Hepatocyte (in vitro differentiated cells): ENCODE results near the gene ABHD15. TPM values are rescaled to one million over a fixed set of nuclear protein-coding genes. Genes with fewer than 3 reads are reported as not detected.

Source experiments
- DNase-seq: peaks from one replicate; pipeline ENCODE4 v3.0.0-alpha.2; 2016; ENCODE audit warnings: low spot score
- H2AFZ ChIP-seq: fragments of 200-600 bp; sonication (generic); 2 replicates; pipeline ENCODE4 v1.6.0; 2016; ENCODE audit warnings: antibody characterized with exemption, mild to moderate bottlenecking
- H3K27ac ChIP-seq: fragments of 200-600 bp; sonication (generic); 2 replicates; pipeline ENCODE4 v1.5.1; 2016; ENCODE audit warnings: mild to moderate bottlenecking
- H3K27me3 ChIP-seq: fragments of 200-600 bp; sonication (generic); 2 replicates; pipeline ENCODE4 v1.6.1; 2016
- H3K36me3 ChIP-seq: fragments of 200-600 bp; sonication (generic); replicated peaks from 2 replicates; pipeline ENCODE4 v1.5.1; 2016; ENCODE audit warnings: low read depth; ENCODE audit not compliant: insufficient read depth
- H3K4me1 ChIP-seq: fragments of 200-600 bp; sonication (generic); 2 replicates; pipeline ENCODE4 v1.5.1; 2016; ENCODE audit warnings: mild to moderate bottlenecking, moderate library complexity; ENCODE audit not compliant: insufficient read depth
- H3K4me2 ChIP-seq: fragments of 200-600 bp; sonication (generic); 2 replicates; pipeline ENCODE4 v1.6.0; 2016
- H3K4me3 ChIP-seq: fragments of 200-600 bp; sonication (generic); 2 replicates; pipeline ENCODE4 v1.5.1; 2016; ENCODE audit warnings: mild to moderate bottlenecking
- H3K79me2 ChIP-seq: fragments of 200-600 bp; sonication (generic); 2 replicates; pipeline ENCODE4 v1.6.0; 2017; ENCODE audit warnings: mild to moderate bottlenecking
- H3K9me2 ChIP-seq: fragments of 200-600 bp; sonication (generic); replicated peaks from 2 replicates; pipeline ENCODE4 v1.6.0; 2017; ENCODE audit warnings: mild to moderate bottlenecking; ENCODE audit not compliant: insufficient read depth
- H3K9me3 ChIP-seq: fragments of 200-600 bp; sonication (generic); 2 replicates; pipeline ENCODE4 v1.5.1; 2016; ENCODE audit warnings: low read depth, mild to moderate bottlenecking
- H4K20me1 ChIP-seq: fragments of 200-600 bp; sonication (generic); 2 replicates; pipeline ENCODE4 v1.6.0; 2016; ENCODE audit warnings: mild to moderate bottlenecking; ENCODE audit not compliant: insufficient read depth, poor library complexity, severe bottlenecking
- EZH2 ChIP-seq: fragments of 200-600 bp; sonication (generic); IDR thresholded peaks from 2 replicates; pipeline ENCODE4 v1.6.1; 2016; ENCODE audit warnings: antibody characterized with exemption, mild to moderate bottlenecking, borderline replicate concordance
- EZH2phosphoT487 ChIP-seq: fragments of 200-600 bp; sonication (generic); IDR thresholded peaks from one replicate; pipeline ENCODE4 v1.6.1; 2018; ENCODE audit warnings: antibody characterized with exemption, mild to moderate bottlenecking, low read depth, moderate library complexity; ENCODE audit not compliant: unreplicated experiment, severe bottlenecking
- WGBS: methylation state at CpG from one replicate; pipeline ENCODE4 v1.1.6; 2016; ENCODE audit warnings: low lambda C conversion rate; ENCODE audit errors: missing lambda C conversion rate; 5-methylcytosine and 5-hydroxymethylcytosine counted together
- polyA plus RNA-seq: library from polyadenylated mRNA; unstranded; fragments of >200 nt; fragmentation: Nextera tagmentation; extraction: Ambion mirVana; gene quantifications from 2 replicates; pipeline ENCODE4 v1.2.1, GENCODE V29; 2016
- total RNA-seq: library from RNA; depleted of rRNA; stranded (reverse); fragments of >200 nt; gene quantifications from 2 replicates; pipeline ENCODE4 v1.2.3, GENCODE V29; 2014
- TF ChIP-seq, protein P1 (sequence below): fragments of 200-600 bp; sonication (generic); IDR thresholded peaks from 2 replicates; pipeline ENCODE4 v1.5.1; 2016; ENCODE audit warnings: antibody characterized with exemption, mild to moderate bottlenecking; ENCODE audit not compliant: poor library complexity

ABHD15 gene
- total and polyA plus RNA-seq, 2 experiments from 2014 or later: 11.0 to 19.2 TPM

DNA sequence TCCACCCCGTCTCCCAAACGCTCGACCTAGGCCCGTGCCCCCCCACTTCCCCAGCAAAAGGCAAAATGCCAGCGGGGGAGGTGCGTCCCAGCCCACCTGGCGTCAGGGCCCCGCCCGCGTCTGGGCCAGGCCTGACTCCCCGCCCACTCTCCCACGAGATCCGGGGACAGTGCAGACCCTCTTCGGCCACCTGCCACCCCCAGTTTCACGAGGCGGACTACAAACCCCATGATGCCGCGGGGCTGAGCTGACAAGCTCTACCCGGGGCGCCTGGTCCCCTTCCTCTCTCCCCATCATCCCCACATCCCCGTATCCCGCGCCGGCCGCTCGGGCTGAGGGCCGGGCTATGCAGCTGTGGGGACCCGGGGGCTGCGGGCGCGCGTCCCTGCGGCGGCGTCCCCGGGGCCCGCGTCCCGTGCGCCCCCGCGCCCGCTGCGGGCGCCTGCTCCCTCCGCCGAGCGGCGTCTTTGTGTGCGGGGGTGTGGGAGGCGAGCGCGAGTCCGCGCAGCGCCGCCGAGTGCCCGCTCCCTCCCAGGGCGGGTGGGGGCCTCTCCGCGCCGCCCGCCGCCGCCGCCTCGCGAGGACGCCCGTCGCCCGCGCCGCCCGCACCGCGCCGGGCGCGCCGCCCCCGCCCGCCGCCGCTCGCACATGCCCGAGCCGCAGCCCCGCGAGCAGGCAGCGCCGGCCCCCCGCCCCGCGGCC is 26.2 kb upstream of the ABHD15 start, which contains the start of gene ANKRD13B:
TSS of gene ANKRD13B (plus strand) at position 283 of the 702 bp plus-strand sequence. CDS start 490 bp downstream, outside the sequence.
- no peaks in the 10 kb centered on the region for H3K9me3 ChIP-seq
- 2% methylated on average over 17 of the region's 96 CpGs for WGBS
- no peaks in the 10 kb centered on the region for H3K36me3 ChIP-seq
- H2AFZ ChIP-seq: peak within 1 kb of the TSS; percentile 89
- peak within 1 kb of the TSS; percentile 83 for H3K4me3 ChIP-seq
- peak within 1 kb of the TSS; percentile 99 for H3K4me2 ChIP-seq
- H3K27me3 ChIP-seq: no peaks in the 10 kb centered on the region
- peaks cover 8% of the 10 kb centered on the region for H4K20me1 ChIP-seq
- TF ChIP-seq EZH2 (no peak), EZH2phosphoT487 (no peak)
- TF ChIP-seq, protein P1, sequence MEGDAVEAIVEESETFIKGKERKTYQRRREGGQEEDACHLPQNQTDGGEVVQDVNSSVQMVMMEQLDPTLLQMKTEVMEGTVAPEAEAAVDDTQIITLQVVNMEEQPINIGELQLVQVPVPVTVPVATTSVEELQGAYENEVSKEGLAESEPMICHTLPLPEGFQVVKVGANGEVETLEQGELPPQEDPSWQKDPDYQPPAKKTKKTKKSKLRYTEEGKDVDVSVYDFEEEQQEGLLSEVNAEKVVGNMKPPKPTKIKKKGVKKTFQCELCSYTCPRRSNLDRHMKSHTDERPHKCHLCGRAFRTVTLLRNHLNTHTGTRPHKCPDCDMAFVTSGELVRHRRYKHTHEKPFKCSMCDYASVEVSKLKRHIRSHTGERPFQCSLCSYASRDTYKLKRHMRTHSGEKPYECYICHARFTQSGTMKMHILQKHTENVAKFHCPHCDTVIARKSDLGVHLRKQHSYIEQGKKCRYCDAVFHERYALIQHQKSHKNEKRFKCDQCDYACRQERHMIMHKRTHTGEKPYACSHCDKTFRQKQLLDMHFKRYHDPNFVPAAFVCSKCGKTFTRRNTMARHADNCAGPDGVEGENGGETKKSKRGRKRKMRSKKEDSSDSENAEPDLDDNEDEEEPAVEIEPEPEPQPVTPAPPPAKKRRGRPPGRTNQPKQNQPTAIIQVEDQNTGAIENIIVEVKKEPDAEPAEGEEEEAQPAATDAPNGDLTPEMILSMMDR: no peak
- peaks cover 13% of the 10 kb centered on the region for H3K79me2 ChIP-seq
- DNase-seq: peak; percentile 45
- peak within 1 kb of the TSS; percentile 68 for H3K27ac ChIP-seq
- H3K9me2 ChIP-seq: no peaks in the 10 kb centered on the region
- peaks cover 46% of the 10 kb centered on the region for H3K4me1 ChIP-seq

DNA sequence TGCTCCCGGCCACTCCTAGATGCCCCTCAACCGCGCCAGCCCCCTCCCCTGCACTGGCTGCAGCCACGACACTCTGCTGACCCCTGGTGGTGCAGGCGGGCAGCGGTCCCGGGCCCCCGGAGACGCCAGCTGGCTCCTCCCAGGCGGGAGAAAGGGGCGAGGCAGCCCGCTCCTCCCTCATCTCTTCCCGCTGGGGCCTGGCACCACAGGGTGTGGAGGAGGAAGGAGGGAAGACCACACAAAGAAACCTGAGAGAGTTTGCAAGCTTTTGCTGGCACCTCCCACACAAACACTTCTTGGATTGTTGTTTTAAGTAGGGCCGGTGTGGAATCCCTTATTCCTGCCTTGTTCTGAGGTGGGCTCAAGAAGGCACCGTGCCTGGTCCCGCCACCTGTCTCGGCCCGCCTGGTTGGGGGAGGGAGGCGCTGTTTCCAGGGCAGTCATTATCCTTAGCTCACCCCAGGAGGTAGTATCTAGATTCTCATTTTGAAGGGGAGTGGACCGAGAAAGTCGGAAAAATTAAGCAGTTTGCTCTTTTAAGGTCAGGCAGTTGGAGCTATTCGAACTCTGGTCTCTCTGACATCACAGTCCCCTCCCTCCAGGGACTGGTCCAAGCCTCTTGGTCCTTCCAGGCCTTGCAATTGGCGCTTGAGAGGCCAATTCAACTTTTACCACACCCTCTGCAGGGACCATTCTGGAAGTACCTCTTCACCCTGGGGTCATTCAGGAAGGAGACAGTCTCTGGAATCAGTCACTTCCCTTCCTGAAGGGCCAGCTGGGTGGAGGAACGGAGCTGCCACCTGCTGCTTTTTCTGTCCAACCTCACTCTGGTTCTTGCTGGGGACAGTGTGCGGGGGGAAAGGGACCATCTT is 25.1 kb upstream of the ABHD15 start:
- H2AFZ ChIP-seq: peak overlapping the region; percentile 53
- peaks cover 23% of the 10 kb centered on the region for H3K79me2 ChIP-seq
- peaks cover 42% of the 10 kb centered on the region for H3K4me1 ChIP-seq
- WGBS: 11% methylated on average over 25 of the region's 25 CpGs
- no peaks in the 10 kb centered on the region for H3K9me2 ChIP-seq
- H3K9me3 ChIP-seq: no peaks in the 10 kb centered on the region
- peak overlapping the region; percentile 95 for H3K4me2 ChIP-seq
- peak overlapping the region; percentile 68 for H3K27ac ChIP-seq
- DNase-seq: peak; percentile 95
- H3K27me3 ChIP-seq: no peaks in the 10 kb centered on the region
- no peaks in the 10 kb centered on the region for H3K36me3 ChIP-seq
- peak overlapping the region; percentile 43 for H3K4me3 ChIP-seq
- TF ChIP-seq, protein P1: peak; percentile 98
- no peak for TF ChIP-seq EZH2
- H4K20me1 ChIP-seq: peaks cover 18% of the 10 kb centered on the region

DNA sequence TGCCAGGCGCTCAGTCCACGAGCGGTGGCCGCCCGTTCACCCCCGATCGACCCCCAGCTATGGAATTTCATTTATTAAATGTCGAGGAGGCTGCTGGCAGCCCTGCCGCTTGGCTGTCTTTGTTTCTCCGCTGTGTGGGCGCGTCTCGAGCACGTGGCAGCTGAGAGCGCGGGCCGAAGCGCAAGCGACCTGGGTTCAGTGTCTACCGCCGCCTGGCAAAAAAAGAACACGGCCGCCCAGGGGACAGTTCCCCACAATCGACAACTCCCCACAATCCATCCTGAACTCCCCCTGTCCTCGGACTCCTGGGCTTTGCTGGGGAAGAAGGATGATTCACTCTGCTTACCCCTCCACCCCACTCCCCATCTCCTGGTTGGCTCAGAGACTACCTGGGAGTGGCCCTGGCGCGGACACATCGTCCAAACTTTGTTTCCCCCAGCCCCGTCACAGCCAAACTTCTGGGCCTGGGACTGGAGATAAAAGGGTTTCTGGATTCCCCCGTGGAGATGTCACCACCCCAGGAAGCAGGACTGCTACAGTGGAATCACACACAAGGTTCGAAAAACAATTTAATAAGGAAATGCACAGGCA is 24.4 kb upstream of the ABHD15 start:
- DNase-seq: peak; percentile 71
- no peak for TF ChIP-seq EZH2phosphoT487
- no peak for TF ChIP-seq EZH2
- TF ChIP-seq, protein P1: no peak
- 4% methylated on average over 29 of the region's 31 CpGs for WGBS
- H3K4me1 ChIP-seq: peaks cover 42% of the 10 kb centered on the region
- peak overlapping the region; percentile 43 for H3K4me3 ChIP-seq
- no peaks in the 10 kb centered on the region for H3K27me3 ChIP-seq
- H3K9me2 ChIP-seq: no peaks in the 10 kb centered on the region
- no peaks in the 10 kb centered on the region for H3K36me3 ChIP-seq
- peak overlapping the region; percentile 95 for H3K4me2 ChIP-seq
- H3K27ac ChIP-seq: peak overlapping the region; percentile 45
- H3K79me2 ChIP-seq: peaks cover 30% of the 10 kb centered on the region
- peak overlapping the region; percentile 53 for H2AFZ ChIP-seq
- H4K20me1 ChIP-seq: peaks cover 26% of the 10 kb centered on the region
- no peaks in the 10 kb centered on the region for H3K9me3 ChIP-seq
